Ovary (tissue), 9 donors: Measurements from ENCODE around the gene CLMN. TPM values are rescaled to one million over a fixed set of nuclear protein-coding genes. Genes with fewer than 3 reads are reported as not detected.

Experiments
- DNase-seq, 5 donors: peaks; one replicate each; pipeline ENCODE4 v3.0.0-alpha.2; 2019 to 2020
- H3K27ac ChIP-seq, 2 donors: fragments of 200-600 bp; one replicate each; pipeline versions ENCODE4 v1.5.1 to v1.8.0; 2019 to 2022
- H3K27me3 ChIP-seq: fragments of 200-600 bp; one replicate; pipeline ENCODE4 v1.8.0; 2022
- H3K36me3 ChIP-seq: fragments of 200-600 bp; sonication (generic); one replicate; pipeline ENCODE4 v1.5.1; 2019
- H3K4me1 ChIP-seq: one replicate; pipeline ENCODE4 v1.8.1; 2013; ENCODE audit warnings: mild to moderate bottlenecking, moderate library complexity; ENCODE audit not compliant: insufficient read depth
- H3K4me3 ChIP-seq: fragments of 200-600 bp; sonication (generic); one replicate; pipeline ENCODE4 v1.5.1; 2017
- H3K9me3 ChIP-seq, 2 donors: fragments of 200-600 bp in 1 of 2; sonication (generic) in 1 of 2; one replicate each; pipeline versions ENCODE4 v1.5.1 to v1.8.1; 2013 to 2019; ENCODE audit warnings: mild to moderate bottlenecking in 1 of 2, moderate library complexity in 1 of 2
- EP300 ChIP-seq: sonication (generic); formaldehyde crosslinking; IDR thresholded peaks from one replicate; pipeline ENCODE4 v1.6.1; 2017; ENCODE audit warnings: antibody characterized with exemption
- POLR2A ChIP-seq: fragments of 450-650 bp; IDR thresholded peaks from one replicate; pipeline ENCODE4 v1.6.1; 2017; ENCODE audit warnings: antibody characterized with exemption, mild to moderate bottlenecking, moderate library complexity
- WGBS, 3 donors: extraction: QIAGEN DNeasy Blood & Tissue Kit in 1 of 3; methylation state at CpG; one replicate each; pipeline versions ENCODE4 v1.1.5 to v1.1.7; 2013 to 2017; 5-methylcytosine and 5-hydroxymethylcytosine counted together
- intact Hi-C, 4 donors: fragments of 100-400 bp; cut with DNase I; formaldehyde crosslinking; loops; one replicate each; pipeline versions ENCODE4 v1.11.0 to v1.15.1; 2022 to 2023
- polyA plus RNA-seq, 2 donors: library from polyadenylated mRNA; stranded (reverse); fragments of 200-250 nt in 1 of 2; fragments of 350-450 nt in 1 of 2; fragmentation: Illumina TruSeq in 1 of 2; extraction: RNeasy Lipid Tissue Mini Kit (QIAGEN cat#74804) in 1 of 2; gene quantifications; one replicate each; pipeline ENCODE4 v1.2.3, GENCODE V29; 2013 to 2014
- total RNA-seq, 7 donors: library from RNA; depleted of rRNA in 2 of 7; stranded (reverse); fragments of >200 nt in 2 of 7; fragmentation: NEBNext Ultra II Directional in 3 of 7; extraction: Animal tissue kit (Norgen Biotek cat#: 25700) in 3 of 7; gene quantifications; one replicate each; pipeline versions ENCODE4 v1.1.0 to v1.2.4, GENCODE V29; 2016 to 2023
- TF ChIP-seq, protein P1 (sequence below), 3 donors: fragments of 450-650 bp in 2 of 3; fragments of 200-600 bp in 1 of 3; IDR thresholded peaks; one replicate each; pipeline versions ENCODE4 v1.5.1 to v1.8.0; 2016 to 2022; ENCODE audit warnings: antibody characterized with exemption in 3 of 3, mild to moderate bottlenecking in 1 of 3
- donor health status: DM: no; HTN: no; CAD: no; lungs with moderate emphysema.
- donor health status: DM: no; HTN: no; CAD: no.
- donor health status: Bipolar disorder and iron deficiency.
- donor health status: DM: yes; HTN: yes; CAD: no.
- donor health status: DM: no; HTN: no; CAD: no.
- donor health status: DM: yes; HTN: yes; CAD: no.

Gene CLMN
- total and polyA plus RNA-seq, 9 donors = 2.2 to 11.7 (median 6.5) TPM

- H3K9me3 ChIP-seq = no peaks in the 10 kb centered on the region
- intact Hi-C loops = no loop called here
- no peaks in the 10 kb centered on the region for H3K4me1 ChIP-seq
- 80 to 85% (median 85%) methylated on average over 20 of the region's 20 CpGs for WGBS, 3 donors
- no peak overlapping the region for H3K4me3 ChIP-seq
- no peaks in the 10 kb centered on the region for H3K36me3 ChIP-seq
- no peak overlapping the region for H3K27ac ChIP-seq
- no peaks in the 10 kb centered on the region for H3K27me3 ChIP-seq
- DNase-seq = no peak
- no peak for TF ChIP-seq EP300
- TF ChIP-seq POLR2A = no peak
- TF ChIP-seq, protein P1, sequence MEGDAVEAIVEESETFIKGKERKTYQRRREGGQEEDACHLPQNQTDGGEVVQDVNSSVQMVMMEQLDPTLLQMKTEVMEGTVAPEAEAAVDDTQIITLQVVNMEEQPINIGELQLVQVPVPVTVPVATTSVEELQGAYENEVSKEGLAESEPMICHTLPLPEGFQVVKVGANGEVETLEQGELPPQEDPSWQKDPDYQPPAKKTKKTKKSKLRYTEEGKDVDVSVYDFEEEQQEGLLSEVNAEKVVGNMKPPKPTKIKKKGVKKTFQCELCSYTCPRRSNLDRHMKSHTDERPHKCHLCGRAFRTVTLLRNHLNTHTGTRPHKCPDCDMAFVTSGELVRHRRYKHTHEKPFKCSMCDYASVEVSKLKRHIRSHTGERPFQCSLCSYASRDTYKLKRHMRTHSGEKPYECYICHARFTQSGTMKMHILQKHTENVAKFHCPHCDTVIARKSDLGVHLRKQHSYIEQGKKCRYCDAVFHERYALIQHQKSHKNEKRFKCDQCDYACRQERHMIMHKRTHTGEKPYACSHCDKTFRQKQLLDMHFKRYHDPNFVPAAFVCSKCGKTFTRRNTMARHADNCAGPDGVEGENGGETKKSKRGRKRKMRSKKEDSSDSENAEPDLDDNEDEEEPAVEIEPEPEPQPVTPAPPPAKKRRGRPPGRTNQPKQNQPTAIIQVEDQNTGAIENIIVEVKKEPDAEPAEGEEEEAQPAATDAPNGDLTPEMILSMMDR (IDR thresholded peaks at IDR 0.05) = no peak
Observed at GRCh38 chr14:95330591-95331370, 11.1 kb upstream of the CLMN start.

DNA sequence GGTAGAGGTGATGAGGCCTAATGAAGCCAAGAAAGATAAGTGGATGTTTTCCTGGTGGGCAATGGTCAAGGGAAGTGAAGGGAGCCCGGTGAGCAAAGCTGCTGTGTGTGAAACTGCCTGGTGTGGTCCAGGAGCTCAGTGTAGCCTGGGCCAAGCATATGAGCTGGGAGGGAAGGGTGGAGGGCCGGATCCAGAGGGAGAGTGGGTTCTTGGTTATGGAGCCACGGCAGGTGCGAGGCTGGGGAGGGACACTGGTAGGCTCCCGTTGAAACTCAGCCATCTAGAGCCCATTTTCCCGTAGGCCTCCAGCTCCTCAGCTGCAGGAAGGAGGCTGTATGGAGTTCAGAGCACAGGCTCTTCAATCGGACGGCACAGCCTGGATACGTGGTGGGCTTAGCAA, 10.2 kb upstream of the CLMN start:
- Histone ChIP-seq H3K4me3 (no peak overlapping the region), H3K27ac (no peak overlapping the region), H3K27me3 (no peaks in the 10 kb centered on the region), H3K4me1 (no peaks in the 10 kb centered on the region), H3K9me3 (no peaks in the 10 kb centered on the region), H3K36me3 (no peaks in the 10 kb centered on the region)
- TF ChIP-seq EP300 (no peak), POLR2A (no peak)
- TF ChIP-seq, protein P1 (IDR thresholded peaks at IDR 0.05) = no peak
- 77 to 86% (median 82%) methylated on average over 8 to 9 of the region's 9 CpGs for WGBS, 3 donors
- DNase-seq = no peak
- intact Hi-C loops = no loop called here

DNA sequence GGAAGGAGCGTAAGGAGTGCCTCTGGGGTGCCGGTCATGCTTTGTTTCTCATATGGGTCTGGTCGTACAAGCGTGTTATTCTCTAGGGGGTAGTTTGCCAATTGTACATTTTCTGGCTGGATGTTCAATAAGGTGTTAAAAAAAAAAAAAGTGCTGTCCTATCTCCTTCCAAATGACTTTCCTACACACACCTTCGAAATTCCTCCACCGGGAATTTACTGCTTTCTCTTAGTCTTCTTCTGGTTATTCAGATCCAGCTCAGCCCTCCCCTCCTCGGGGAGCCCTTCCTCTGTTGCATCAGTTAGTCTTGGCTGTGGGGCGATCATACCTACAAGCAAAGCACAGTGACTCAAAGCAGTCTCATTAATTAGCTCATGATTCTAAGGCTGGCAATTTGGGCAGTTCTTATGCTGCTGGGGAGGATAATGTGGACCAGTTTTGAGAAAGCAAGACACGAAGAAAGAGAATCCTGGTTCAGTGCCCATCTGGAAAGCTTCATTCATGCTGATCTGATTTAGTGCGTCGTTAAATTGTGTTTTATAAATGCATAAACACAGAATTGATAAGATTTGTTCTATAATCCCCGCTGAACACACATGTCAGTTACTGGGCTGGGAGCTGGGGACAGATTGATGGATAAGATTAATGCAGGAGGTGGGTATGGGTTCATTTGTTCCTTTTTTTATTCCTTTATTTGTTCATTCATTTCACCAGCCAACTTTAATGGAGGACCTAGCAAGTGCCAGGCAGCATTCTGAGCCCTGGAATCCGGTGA, 9.2 kb upstream of the CLMN start:
- Histone ChIP-seq H3K27me3 (no peaks in the 10 kb centered on the region), H3K36me3 (no peaks in the 10 kb centered on the region), H3K4me1 (no peaks in the 10 kb centered on the region), H3K4me3 (no peak overlapping the region), H3K27ac (no peak overlapping the region), H3K9me3 (no peaks in the 10 kb centered on the region)
- TF ChIP-seq POLR2A (no peak), EP300 (no peak)
- TF ChIP-seq, protein P1 (IDR thresholded peaks at IDR 0.05) = no peak
- DNase-seq = no peak
- intact Hi-C loops = no loop called here
- 58 to 60% (median 58%) methylated on average over 13 of the region's 13 CpGs for WGBS, 3 donors

DNA sequence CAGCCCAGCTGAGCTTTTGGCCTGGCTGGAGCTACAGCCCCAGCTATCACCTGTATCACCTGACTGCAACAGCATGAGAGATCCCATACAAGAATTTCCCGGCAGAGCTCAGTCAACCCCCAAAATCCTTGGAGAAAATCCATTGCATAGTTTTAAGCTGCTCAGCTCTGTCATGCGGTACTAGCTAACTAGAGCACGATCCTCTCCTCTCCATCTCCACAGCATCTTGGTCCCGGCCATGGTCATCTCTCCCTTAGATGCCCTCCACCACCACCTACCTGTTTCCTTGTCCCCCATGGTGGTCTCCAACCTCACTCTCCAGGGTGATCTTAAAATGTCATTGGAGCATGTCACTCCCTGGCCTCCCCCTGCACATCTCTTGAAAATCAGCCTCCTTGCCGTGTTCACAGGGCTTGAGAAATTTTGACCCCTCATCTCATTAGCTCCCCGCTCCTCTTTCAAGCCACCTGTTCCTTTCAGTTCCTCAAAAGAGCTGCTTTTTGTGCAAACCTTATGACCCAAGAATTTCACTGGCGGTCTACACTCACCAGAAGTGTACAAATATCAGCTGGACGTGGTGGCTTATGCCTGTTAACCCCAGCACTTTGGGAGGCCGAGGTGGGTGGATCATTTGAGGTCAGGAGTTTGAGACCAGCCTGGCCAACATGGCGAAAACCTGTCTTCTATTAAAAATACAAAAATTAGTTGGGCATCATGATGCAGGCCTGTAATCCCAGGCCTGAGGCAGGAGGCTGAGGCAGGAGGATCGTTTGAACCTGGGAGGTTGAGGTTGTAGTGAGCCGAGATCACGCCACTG, 8.1 kb upstream of the CLMN start:
- intact Hi-C loops = no loop called here
- H3K9me3 ChIP-seq = no peaks in the 10 kb centered on the region
- 81 to 91% (median 86%) methylated on average over 12 to 13 of the region's 13 CpGs for WGBS, 3 donors
- H3K36me3 ChIP-seq = no peaks in the 10 kb centered on the region
- H3K4me3 ChIP-seq = no peak overlapping the region
- H3K4me1 ChIP-seq = no peaks in the 10 kb centered on the region
- H3K27ac ChIP-seq = no peak overlapping the region
- no peaks in the 10 kb centered on the region for H3K27me3 ChIP-seq
- TF ChIP-seq, protein P1 (IDR thresholded peaks at IDR 0.05) = no peak
- TF ChIP-seq EP300 (no peak), POLR2A (no peak)
- no peak for DNase-seq
